GM23338 (cell line): ENCODE measurements around the gene RASGRF2. TPM values are rescaled to one million over a fixed set of nuclear protein-coding genes. Genes with fewer than 3 reads are reported as not detected.

Experiments
- ATAC-seq: fragments of 200-7000 bp; cut with Tn5 transposase; 3 replicates; pipeline ENCODE4 v1.9.1; 2020
- DNase-seq: peaks from one replicate; pipeline ENCODE4 v3.0.0-alpha.2; 2015; ENCODE audit warnings: low spot score
- H2AFZ ChIP-seq: fragments of 200-600 bp; sonication (generic); 2 replicates; pipeline ENCODE4 v1.8.0; 2016; ENCODE audit warnings: antibody characterized with exemption, mild to moderate bottlenecking, moderate library complexity
- H3F3A ChIP-seq: fragments of 200-600 bp; sonication (generic); replicated peaks from 2 replicates; pipeline ENCODE4 v1.8.0; 2017; ENCODE audit warnings: antibody characterized with exemption, mixed run types, low read depth
- H3K27ac ChIP-seq: fragments of 200-600 bp; sonication (generic); 2 replicates; pipeline ENCODE4 v1.6.1; 2016; ENCODE audit warnings: low read depth
- H3K27me3 ChIP-seq: fragments of 200-600 bp; sonication (generic); 2 replicates; pipeline ENCODE4 v1.8.0; 2016; ENCODE audit warnings: mild to moderate bottlenecking, mixed run types, moderate library complexity; ENCODE audit not compliant: insufficient read depth
- H3K36me3 ChIP-seq: fragments of 200-600 bp; sonication (generic); 2 replicates; pipeline ENCODE4 v1.8.0; 2016; ENCODE audit warnings: mild to moderate bottlenecking; ENCODE audit not compliant: insufficient read depth
- H3K4me1 ChIP-seq: fragments of 200-600 bp; sonication (generic); 2 replicates; pipeline ENCODE4 v1.8.0; 2016; ENCODE audit warnings: mild to moderate bottlenecking, moderate library complexity; ENCODE audit not compliant: insufficient read depth
- H3K4me2 ChIP-seq: fragments of 200-600 bp; sonication (generic); 2 replicates; pipeline ENCODE4 v1.7.1; 2017; ENCODE audit warnings: mixed run types
- H3K4me3 ChIP-seq: fragments of 200-600 bp; sonication (generic); 2 replicates; pipeline ENCODE4 v1.6.1; 2016; ENCODE audit warnings: mixed run types
- H3K79me2 ChIP-seq: fragments of 200-600 bp; sonication (generic); replicated peaks from 2 replicates; pipeline ENCODE4 v1.8.0; 2017; ENCODE audit warnings: mild to moderate bottlenecking; ENCODE audit not compliant: insufficient read depth
- H3K9me2 ChIP-seq: fragments of 200-600 bp; sonication (generic); 2 replicates; pipeline ENCODE4 v1.8.0; 2017; ENCODE audit not compliant: insufficient read depth
- H4K20me1 ChIP-seq: fragments of 200-600 bp; sonication (generic); replicated peaks from 2 replicates; pipeline ENCODE4 v1.8.0; 2017; ENCODE audit warnings: mild to moderate bottlenecking; ENCODE audit not compliant: insufficient read depth
- H3K27ac Mint-ChIP-seq: 2 replicates; pipeline ENCODE4 v1.8.0; 2020; ENCODE audit warnings: inconsistent platforms, mild to moderate bottlenecking, moderate library complexity, mixed read lengths
- H3K27me3 Mint-ChIP-seq: 3 replicates; pipeline ENCODE4 v1.8.0; 2022; ENCODE audit warnings: low read depth, mild to moderate bottlenecking, moderate library complexity, mixed read lengths, inconsistent platforms; ENCODE audit not compliant: insufficient read depth, poor library complexity
- H3K36me3 Mint-ChIP-seq: 3 replicates; pipeline ENCODE4 v1.8.0; 2021; ENCODE audit warnings: low read depth, mild to moderate bottlenecking, inconsistent platforms, moderate library complexity, mixed read lengths
- H3K4me1 Mint-ChIP-seq: 3 replicates; pipeline ENCODE4 v1.8.0; 2020; ENCODE audit warnings: mild to moderate bottlenecking, inconsistent platforms, mixed read lengths
- H3K4me3 Mint-ChIP-seq: 3 replicates; pipeline ENCODE4 v1.8.0; 2021; ENCODE audit warnings: moderate library complexity, mild to moderate bottlenecking, inconsistent platforms, mixed read lengths
- H3K9me3 Mint-ChIP-seq: 3 replicates; pipeline ENCODE4 v1.8.0; 2020; ENCODE audit warnings: moderate library complexity, mild to moderate bottlenecking, inconsistent platforms, mixed read lengths
- CREB1 ChIP-seq: fragments of 250-450 bp; sonication (Bioruptor Pico); IDR thresholded peaks from 2 replicates; pipeline ENCODE4 v1.5.0; 2020; ENCODE audit warnings: low read depth, mild to moderate bottlenecking, moderate library complexity
- CTCF ChIP-seq, 2 experiments: fragments of 200-600 bp in 1 of 2; sonication (generic) in 1 of 2; conservative IDR thresholded peaks; 2 replicates each; pipeline versions ENCODE4 v1.5.1 to v1.6.1; 2016 to 2017; ENCODE audit warnings: antibody characterized with exemption in 2 of 2, low read depth in 2 of 2, mild to moderate bottlenecking in 2 of 2, moderate library complexity in 1 of 2
- ETS1 ChIP-seq: IDR thresholded peaks from 2 replicates; pipeline ENCODE4 v1.6.1; 2016; ENCODE audit warnings: antibody characterized with exemption
- EZH2 ChIP-seq: fragments of 200-600 bp; sonication (generic); IDR thresholded peaks from one replicate; pipeline ENCODE4 v1.8.0; 2017; ENCODE audit warnings: antibody characterized with exemption, mild to moderate bottlenecking, low read depth; ENCODE audit not compliant: unreplicated experiment
- EZH2phosphoT487 ChIP-seq: fragments of 200-600 bp; sonication (generic); IDR thresholded peaks from one replicate; pipeline ENCODE4 v1.8.1; 2018; ENCODE audit warnings: antibody characterized with exemption; ENCODE audit not compliant: unreplicated experiment
- JUNB ChIP-seq: IDR thresholded peaks from one replicate; pipeline ENCODE4 v1.6.1; 2016; ENCODE audit warnings: antibody characterized with exemption; ENCODE audit not compliant: unreplicated experiment
- NANOG ChIP-seq: IDR thresholded peaks from 2 replicates; pipeline ENCODE4 v1.6.1; 2016; ENCODE audit warnings: antibody characterized with exemption, borderline replicate concordance
- POLR2AphosphoS5 ChIP-seq: IDR thresholded peaks from 2 replicates; pipeline ENCODE4 v1.6.1; 2016; ENCODE audit warnings: antibody characterized with exemption, low read depth
- STAT1 ChIP-seq: IDR thresholded peaks from one replicate; pipeline ENCODE4 v1.6.1; 2016; ENCODE audit warnings: antibody characterized with exemption; ENCODE audit not compliant: unreplicated experiment
- ZNF114 ChIP-seq: fragments of 250-450 bp; sonication (Bioruptor Pico); IDR thresholded peaks from 2 replicates; pipeline ENCODE4 v1.5.0; 2020; ENCODE audit warnings: mild to moderate bottlenecking, moderate library complexity
- ZNF331 ChIP-seq: fragments of 250-450 bp; sonication (Bioruptor Pico); IDR thresholded peaks from 2 replicates; pipeline ENCODE4 v1.5.0; 2020; ENCODE audit warnings: low read depth, mild to moderate bottlenecking, moderate library complexity
- ZNF462 ChIP-seq: fragments of 250-450 bp; sonication (Bioruptor Pico); IDR thresholded peaks from 2 replicates; pipeline ENCODE4 v1.5.0; 2020; ENCODE audit warnings: mild to moderate bottlenecking, moderate library complexity
- polyA plus RNA-seq: library from polyadenylated mRNA; unstranded; fragments of >200 nt; fragmentation: Nextera tagmentation; extraction: Ambion mirVana; gene quantifications from 2 replicates; pipeline ENCODE4 v1.2.1, GENCODE V29; 2016
- total RNA-seq: library from RNA; depleted of rRNA; stranded (reverse); fragments of >200 nt; shearing (Covaris generic); gene quantifications from 2 replicates; pipeline ENCODE4 v1.2.3, GENCODE V29; 2014
- TF ChIP-seq, protein P1 (sequence below): IDR thresholded peaks from one replicate; pipeline ENCODE4 v1.6.1; 2018; ENCODE audit warnings: antibody characterized with exemption; ENCODE audit not compliant: unreplicated experiment

Gene RASGRF2
- total and polyA plus RNA-seq, 2 experiments from 2014 or later = 5.0 to 19.2 TPM

DNA sequence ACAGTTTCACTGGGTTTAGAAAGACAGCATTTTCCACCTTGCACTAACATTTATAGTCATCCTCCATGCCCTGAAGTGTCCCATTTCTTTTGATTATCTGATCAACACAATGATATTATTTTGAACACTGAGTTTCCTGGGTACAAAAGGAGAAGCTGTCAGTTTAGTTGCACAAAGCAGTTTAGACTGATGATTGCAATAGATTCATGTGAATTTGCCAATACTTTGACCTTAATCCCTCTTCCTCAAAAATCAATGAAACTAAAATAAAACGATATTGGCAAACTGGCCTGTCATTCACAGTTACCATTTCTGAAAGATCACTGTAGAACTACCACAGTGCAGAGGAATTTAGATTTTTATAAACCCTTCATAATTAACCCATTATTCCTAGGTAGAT is 34.2 kb upstream of the RASGRF2 start:
- Mint-ChIP-seq H3K27ac (no peak overlapping the region), H3K27me3 (peaks cover 1% of the 10 kb centered on the region), H3K9me3 (no peaks in the 10 kb centered on the region), H3K4me1 (0 out of 3 replicates have a peak, but pooled peaks cover 3% of the 10 kb centered on the region), H3K36me3 (no peaks in the 10 kb centered on the region), H3K4me3 (no peak overlapping the region)
- TF ChIP-seq, protein P1, sequence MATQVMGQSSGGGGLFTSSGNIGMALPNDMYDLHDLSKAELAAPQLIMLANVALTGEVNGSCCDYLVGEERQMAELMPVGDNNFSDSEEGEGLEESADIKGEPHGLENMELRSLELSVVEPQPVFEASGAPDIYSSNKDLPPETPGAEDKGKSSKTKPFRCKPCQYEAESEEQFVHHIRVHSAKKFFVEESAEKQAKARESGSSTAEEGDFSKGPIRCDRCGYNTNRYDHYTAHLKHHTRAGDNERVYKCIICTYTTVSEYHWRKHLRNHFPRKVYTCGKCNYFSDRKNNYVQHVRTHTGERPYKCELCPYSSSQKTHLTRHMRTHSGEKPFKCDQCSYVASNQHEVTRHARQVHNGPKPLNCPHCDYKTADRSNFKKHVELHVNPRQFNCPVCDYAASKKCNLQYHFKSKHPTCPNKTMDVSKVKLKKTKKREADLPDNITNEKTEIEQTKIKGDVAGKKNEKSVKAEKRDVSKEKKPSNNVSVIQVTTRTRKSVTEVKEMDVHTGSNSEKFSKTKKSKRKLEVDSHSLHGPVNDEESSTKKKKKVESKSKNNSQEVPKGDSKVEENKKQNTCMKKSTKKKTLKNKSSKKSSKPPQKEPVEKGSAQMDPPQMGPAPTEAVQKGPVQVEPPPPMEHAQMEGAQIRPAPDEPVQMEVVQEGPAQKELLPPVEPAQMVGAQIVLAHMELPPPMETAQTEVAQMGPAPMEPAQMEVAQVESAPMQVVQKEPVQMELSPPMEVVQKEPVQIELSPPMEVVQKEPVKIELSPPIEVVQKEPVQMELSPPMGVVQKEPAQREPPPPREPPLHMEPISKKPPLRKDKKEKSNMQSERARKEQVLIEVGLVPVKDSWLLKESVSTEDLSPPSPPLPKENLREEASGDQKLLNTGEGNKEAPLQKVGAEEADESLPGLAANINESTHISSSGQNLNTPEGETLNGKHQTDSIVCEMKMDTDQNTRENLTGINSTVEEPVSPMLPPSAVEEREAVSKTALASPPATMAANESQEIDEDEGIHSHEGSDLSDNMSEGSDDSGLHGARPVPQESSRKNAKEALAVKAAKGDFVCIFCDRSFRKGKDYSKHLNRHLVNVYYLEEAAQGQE = no peak
- TF ChIP-seq NANOG = no peak
- TF ChIP-seq ETS1 = no peak
- no peak for TF ChIP-seq ZNF331 (CRISPR knock-in tag)
- TF ChIP-seq EZH2phosphoT487 = no peak
- TF ChIP-seq EZH2 = no peak
- TF ChIP-seq CTCF (conservative IDR thresholded peaks at IDR 0.05; ENCODE audit: low read depth in 2 of 2) = no peak
- no peak for TF ChIP-seq ZNF114 (CRISPR knock-in tag)
- TF ChIP-seq CREB1 (CRISPR knock-in tag) = no peak
- TF ChIP-seq JUNB = no peak
- TF ChIP-seq STAT1 = no peak
- no peak for TF ChIP-seq POLR2AphosphoS5
- TF ChIP-seq ZNF462 (CRISPR knock-in tag) = no peak
- Histone ChIP-seq H3K9me2 (peaks cover under 1% of the 10 kb centered on the region; the same call in 1 of the 2 replicates), H3K4me1 (0 out of 2 replicates have a peak, but pooled peaks cover 6% of the 10 kb centered on the region), H3K36me3 (no peaks in the 10 kb centered on the region), H3K27me3 (no peaks in the 10 kb centered on the region), H2AFZ (no peak overlapping the region), H3K4me2 (no peak overlapping the region), H3K79me2 (no peaks in the 10 kb centered on the region), H3F3A (no peaks in the 10 kb centered on the region), H4K20me1 (no peaks in the 10 kb centered on the region), H3K4me3 (no peak overlapping the region), H3K27ac (no peak overlapping the region)
- ATAC-seq (no peak), DNase-seq (no peak)
